ENCODE measurements around the gene PLAU.
"Not testable (repeated sequence)": the region's sequence is repeated elsewhere in the genome, so short reads cannot be mapped to it uniquely, and the experiment has no call there.

PLAU gene

DNA sequence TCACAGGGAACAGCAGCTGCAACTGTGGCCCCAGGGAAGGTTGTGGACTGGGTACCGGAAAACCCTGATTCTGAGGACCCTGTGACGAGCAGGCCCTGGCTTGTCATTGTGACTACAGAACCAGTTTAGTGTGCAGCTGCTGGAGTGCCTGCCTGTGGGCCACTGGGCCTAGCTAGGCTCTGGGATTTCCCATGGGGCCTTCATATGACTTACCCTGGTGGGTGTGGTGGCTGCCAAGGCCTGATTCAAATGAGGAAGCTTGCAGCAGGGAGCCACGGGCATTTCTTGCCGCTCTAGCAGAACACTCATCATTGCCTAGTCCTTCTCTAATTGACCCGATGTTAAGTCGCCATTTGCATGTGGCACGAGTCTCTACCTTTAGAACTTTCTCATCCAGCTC is 21.9 kb upstream of the PLAU start:
- no CpG with 5 or more reads among the region's 7 CpGs for WGBS (ENCODE audit: extremely low coverage, insufficient coverage, insufficient read length)
- H3K9me3 ChIP-seq (ENCODE audit: insufficient read depth, low read depth, low read length), result no peaks in the 10 kb centered on the region
- no peaks in the 10 kb centered on the region for H3K27me3 ChIP-seq (ENCODE audit: insufficient read depth, low read length)

GRCh38 chr10:73889416-73889815 is 21.5 kb upstream of the PLAU start:
- H4K8ac ChIP-seq (ENCODE audit: low read depth, low read length); H3K79me2 ChIP-seq (ENCODE audit: control insufficient read depth, insufficient read depth, low read length, poor library complexity); H2BK120ac ChIP-seq (ENCODE audit: insufficient read depth, low read length, poor library complexity); H3K23ac ChIP-seq (ENCODE audit: low read length); H3K18ac ChIP-seq (ENCODE audit: low read length); H3K9me3 ChIP-seq (ENCODE audit: insufficient read depth, low read depth, low read length); H3K9ac ChIP-seq (ENCODE audit: low read length); H2AFZ ChIP-seq (ENCODE audit: insufficient read depth, low read length, poor library complexity); H2AK5ac ChIP-seq (ENCODE audit: low read length); H2BK12ac ChIP-seq (ENCODE audit: low read length); H2BK5ac ChIP-seq (ENCODE audit: low read depth, low read length, poor library complexity); H3K4me2 ChIP-seq (ENCODE audit: low read length); H4K12ac ChIP-seq (ENCODE audit: low read depth, low read length); H3K14ac ChIP-seq (ENCODE audit: low read length); H3K27me3 ChIP-seq (ENCODE audit: insufficient read depth, low read length); H3K27ac ChIP-seq (ENCODE audit: low read depth, low read length); H3K4ac ChIP-seq (ENCODE audit: low read depth, low read length); H3K36me3 ChIP-seq (ENCODE audit: control insufficient read depth in 1 of 2, insufficient read depth in 2 of 2, low read length in 2 of 2); H3K4me3 ChIP-seq (ENCODE audit: low read depth, low read length): not testable (repeated sequence)
- Histone ChIP-seq H4K91ac (ENCODE audit: low read depth, low read length) (peak overlapping the region; percentile 27), H3K4me1 (ENCODE audit: control insufficient read depth in 1 of 2, insufficient read depth in 2 of 2, low read length in 2 of 2) (peaks cover 31 to 35% of the 10 kb centered on the region in 2 experiments), H3K79me1 (ENCODE audit: low read length) (peaks cover 25% of the 10 kb centered on the region)
- WGBS (ENCODE audit: extremely low coverage, insufficient coverage, insufficient read length), result no CpG with 5 or more reads among the region's 3 CpGs
- peak in 1 of 2 donors; percentile 39 for DNase-seq

More for the DNA sequence above, 21.9 kb upstream of the PLAU start:
- Histone ChIP-seq H2BK12ac (ENCODE audit: low read length) (peak overlapping the region; percentile 66), H3K4ac (ENCODE audit: low read depth, low read length) (no peak overlapping the region), H3K14ac (ENCODE audit: low read length) (peak overlapping the region; percentile 41), H3K79me2 (ENCODE audit: control insufficient read depth, insufficient read depth, low read length, poor library complexity) (peaks cover 2% of the 10 kb centered on the region), H3K23ac (ENCODE audit: low read length) (no peak overlapping the region), H3K36me3 (ENCODE audit: control insufficient read depth in 1 of 2, insufficient read depth in 2 of 2, low read length in 2 of 2) (no peaks in the 10 kb centered on the region), H3K18ac (ENCODE audit: low read length) (peak overlapping the region; percentile 49), H4K91ac (ENCODE audit: low read depth, low read length) (peak overlapping the region; percentile 64), H2AFZ (ENCODE audit: insufficient read depth, low read length, poor library complexity) (peak overlapping the region; percentile 23), H2BK5ac (ENCODE audit: low read depth, low read length, poor library complexity) (peak overlapping the region; percentile 42), H4K8ac (ENCODE audit: low read depth, low read length) (peak overlapping the region; percentile 25), H3K9ac (ENCODE audit: low read length) (no peak overlapping the region), H3K4me3 (ENCODE audit: low read depth, low read length) (peak overlapping the region; percentile 16), H3K4me1 (ENCODE audit: control insufficient read depth in 1 of 2, insufficient read depth in 2 of 2, low read length in 2 of 2) (peaks cover 31 to 35% of the 10 kb centered on the region in 2 experiments), H3K79me1 (ENCODE audit: low read length) (peaks cover 25% of the 10 kb centered on the region), H2AK5ac (ENCODE audit: low read length) (peak overlapping the region; percentile 23), H3K27ac (ENCODE audit: low read depth, low read length) (peak overlapping the region; percentile 55), H4K12ac (ENCODE audit: low read depth, low read length) (no peak overlapping the region), H3K4me2 (ENCODE audit: low read length) (no peak overlapping the region), H2BK120ac (ENCODE audit: insufficient read depth, low read length, poor library complexity) (peak overlapping the region; percentile 57)
- peak; percentile 95 to 97 for DNase-seq

DNA sequence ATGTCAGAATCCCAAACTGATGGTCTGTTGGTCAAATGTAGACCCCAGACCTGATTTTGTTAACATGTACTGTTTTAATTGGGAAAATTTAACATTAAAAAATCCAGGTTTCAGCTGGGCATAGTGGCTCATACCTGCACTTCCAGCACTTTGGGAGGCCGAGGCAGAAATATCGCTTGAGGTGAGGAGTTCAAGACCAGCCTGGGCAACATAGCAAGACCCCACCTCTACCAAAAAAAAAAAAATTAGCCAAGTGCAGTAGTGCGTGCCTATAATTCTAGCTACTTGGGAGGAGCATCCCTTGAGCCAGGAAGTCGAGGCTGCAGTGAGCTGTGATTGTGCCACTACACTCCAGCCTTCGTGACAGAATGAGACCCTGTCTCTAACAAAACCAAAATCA is 20.7 kb upstream of the PLAU start:
- peaks cover 2% of the 10 kb centered on the region for H3K79me2 ChIP-seq (ENCODE audit: control insufficient read depth, insufficient read depth, low read length, poor library complexity)
- no peak overlapping the region for H4K91ac ChIP-seq (ENCODE audit: low read depth, low read length)
- no peak overlapping the region for H2BK12ac ChIP-seq (ENCODE audit: low read length)
- no peak overlapping the region for H2AFZ ChIP-seq (ENCODE audit: insufficient read depth, low read length, poor library complexity)
- H3K23ac ChIP-seq (ENCODE audit: low read length), result no peak overlapping the region
- H3K27me3 ChIP-seq (ENCODE audit: insufficient read depth, low read length), result no peaks in the 10 kb centered on the region
- no peak overlapping the region for H3K4me2 ChIP-seq (ENCODE audit: low read length)
- peaks cover 25% of the 10 kb centered on the region for H3K79me1 ChIP-seq (ENCODE audit: low read length)
- no peak overlapping the region for H3K18ac ChIP-seq (ENCODE audit: low read length)
- no peak overlapping the region for H2AK5ac ChIP-seq (ENCODE audit: low read length)
- H3K27ac ChIP-seq (ENCODE audit: low read depth, low read length), result no peak overlapping the region
- no peak overlapping the region for H3K9ac ChIP-seq (ENCODE audit: low read length)
- no peak overlapping the region for H2BK5ac ChIP-seq (ENCODE audit: low read depth, low read length, poor library complexity)
- no peaks in the 10 kb centered on the region for H3K36me3 ChIP-seq (ENCODE audit: control insufficient read depth in 1 of 2, insufficient read depth in 2 of 2, low read length in 2 of 2)
- no CpG with 5 or more reads among the region's 5 CpGs for WGBS (ENCODE audit: extremely low coverage, insufficient coverage, insufficient read length)
- H3K4me3 ChIP-seq (ENCODE audit: low read depth, low read length), result no peak overlapping the region
- no peak overlapping the region for H3K14ac ChIP-seq (ENCODE audit: low read length)
- no peak overlapping the region for H2BK120ac ChIP-seq (ENCODE audit: insufficient read depth, low read length, poor library complexity)
- DNase-seq, result no peak
- H4K12ac ChIP-seq (ENCODE audit: low read depth, low read length), result no peak overlapping the region
- H4K8ac ChIP-seq (ENCODE audit: low read depth, low read length), result no peak overlapping the region
- peaks cover 31 to 35% of the 10 kb centered on the region in 2 experiments for H3K4me1 ChIP-seq (ENCODE audit: control insufficient read depth in 1 of 2, insufficient read depth in 2 of 2, low read length in 2 of 2)
- H3K9me3 ChIP-seq (ENCODE audit: insufficient read depth, low read depth, low read length), result no peaks in the 10 kb centered on the region
- no peak overlapping the region for H3K4ac ChIP-seq (ENCODE audit: low read depth, low read length)

GRCh38 chr10:73890830-73891229 is 20.1 kb upstream of the PLAU start:
- H3K79me1 ChIP-seq (ENCODE audit: low read length), result peaks cover 25% of the 10 kb centered on the region
- no CpG with 5 or more reads among the region's 3 CpGs for WGBS (ENCODE audit: extremely low coverage, insufficient coverage, insufficient read length)
- H3K27me3 ChIP-seq (ENCODE audit: insufficient read depth, low read length); H3K4me2 ChIP-seq (ENCODE audit: low read length); H3K4me3 ChIP-seq (ENCODE audit: low read depth, low read length); H4K8ac ChIP-seq (ENCODE audit: low read depth, low read length); H2BK12ac ChIP-seq (ENCODE audit: low read length); H2AFZ ChIP-seq (ENCODE audit: insufficient read depth, low read length, poor library complexity); H4K91ac ChIP-seq (ENCODE audit: low read depth, low read length); H2BK5ac ChIP-seq (ENCODE audit: low read depth, low read length, poor library complexity); H3K18ac ChIP-seq (ENCODE audit: low read length); H3K27ac ChIP-seq (ENCODE audit: low read depth, low read length); H3K4ac ChIP-seq (ENCODE audit: low read depth, low read length); H4K12ac ChIP-seq (ENCODE audit: low read depth, low read length); H3K9ac ChIP-seq (ENCODE audit: low read length); H3K9me3 ChIP-seq (ENCODE audit: insufficient read depth, low read depth, low read length); H3K14ac ChIP-seq (ENCODE audit: low read length); H2BK120ac ChIP-seq (ENCODE audit: insufficient read depth, low read length, poor library complexity); H3K79me2 ChIP-seq (ENCODE audit: control insufficient read depth, insufficient read depth, low read length, poor library complexity); H3K23ac ChIP-seq (ENCODE audit: low read length); H3K36me3 ChIP-seq (ENCODE audit: control insufficient read depth in 1 of 2, insufficient read depth in 2 of 2, low read length in 2 of 2); H2AK5ac ChIP-seq (ENCODE audit: low read length): not testable (repeated sequence)
- peak in 1 of 2 donors; percentile 73 for DNase-seq
- peaks cover 31 to 35% of the 10 kb centered on the region in 2 experiments for H3K4me1 ChIP-seq (ENCODE audit: control insufficient read depth in 1 of 2, insufficient read depth in 2 of 2, low read length in 2 of 2)
